Measurements from ENCODE around the gene PI4KA. TPM values are rescaled to one million over a fixed set of nuclear protein-coding genes. Genes with fewer than 3 reads are reported as not detected.

Gene PI4KA
- total and polyA plus RNA-seq, 2 donors (not counting 1 experiment from before 2014, with no cell fraction given) = 26.4 to 40.6 TPM

GRCh38 chr22:20877715-20878114, 19.1 kb upstream of the PI4KA start:
- H4K20me1 ChIP-seq (ENCODE audit: control insufficient read depth, extremely low read depth, insufficient read depth, low read length) = no peaks in the 10 kb centered on the region
- no peaks in the 10 kb centered on the region for H3K9me3 ChIP-seq (ENCODE audit: control insufficient read depth, insufficient read depth, low read depth, low read length)
- no peak overlapping the region for H3K4me2 ChIP-seq (ENCODE audit: extremely low read depth, insufficient read depth, low read length)
- no peak for DNase-seq (ENCODE audit: low read depth in 2 of 2)
- TF ChIP-seq CTCF (conservative IDR thresholded peaks at IDR 0.05 in 1 of 2, IDR thresholded peaks at IDR 0.05 in 1 of 2; ENCODE audit: low read depth in 1 of 2, low read length in 2 of 2) (no peak), EZH2 (IDR thresholded peaks at IDR 0.05; ENCODE audit: low read length, missing control alignments) (no peak)
- H3K27me3 ChIP-seq (ENCODE audit: control insufficient read depth, insufficient read depth, low read length) = no peaks in the 10 kb centered on the region
- H3K9ac ChIP-seq (ENCODE audit: insufficient read depth, low read length) = no peak overlapping the region
- no peaks in the 10 kb centered on the region for H3K79me2 ChIP-seq (ENCODE audit: control insufficient read depth, insufficient read depth, low read length)
- H3K4me1 ChIP-seq (ENCODE audit: control insufficient read depth, extremely low read depth, insufficient read depth, low read length) = no peaks in the 10 kb centered on the region
- no peaks in the 10 kb centered on the region for H3K36me3 ChIP-seq (ENCODE audit: control insufficient read depth, insufficient read depth, low read length)
- no peak overlapping the region for H3K27ac ChIP-seq (ENCODE audit: insufficient read depth, low read length)
- no peak overlapping the region for H2AFZ ChIP-seq (ENCODE audit: low read length)
- no peak overlapping the region for H3K4me3 ChIP-seq (replicated peaks in 1 of 4; ENCODE audit: control extremely low read depth in 1 of 4, insufficient read depth in 1 of 4, low read depth in 3 of 4, low read length in 4 of 4)

GRCh38 chr22:20875296-20875695, 16.7 kb upstream of the PI4KA start:
- no peak overlapping the region for H3K9ac ChIP-seq (ENCODE audit: insufficient read depth, low read length)
- no peak overlapping the region for H3K27ac ChIP-seq (ENCODE audit: insufficient read depth, low read length)
- H4K20me1 ChIP-seq (ENCODE audit: control insufficient read depth, extremely low read depth, insufficient read depth, low read length) = no peaks in the 10 kb centered on the region
- H3K4me1 ChIP-seq (ENCODE audit: control insufficient read depth, extremely low read depth, insufficient read depth, low read length) = no peaks in the 10 kb centered on the region
- DNase-seq (ENCODE audit: low read depth in 2 of 2) = no peak
- TF ChIP-seq EZH2 (IDR thresholded peaks at IDR 0.05; ENCODE audit: low read length, missing control alignments) (no peak), CTCF (conservative IDR thresholded peaks at IDR 0.05 in 1 of 2, IDR thresholded peaks at IDR 0.05 in 1 of 2; ENCODE audit: low read depth in 1 of 2, low read length in 2 of 2) (no peak)
- H3K79me2 ChIP-seq (ENCODE audit: control insufficient read depth, insufficient read depth, low read length) = no peaks in the 10 kb centered on the region
- no peaks in the 10 kb centered on the region for H3K27me3 ChIP-seq (ENCODE audit: control insufficient read depth, insufficient read depth, low read length)
- H2AFZ ChIP-seq (ENCODE audit: low read length) = no peak overlapping the region
- no peaks in the 10 kb centered on the region for H3K36me3 ChIP-seq (ENCODE audit: control insufficient read depth, insufficient read depth, low read length)
- H3K4me2 ChIP-seq (ENCODE audit: extremely low read depth, insufficient read depth, low read length) = no peak overlapping the region
- no peaks in the 10 kb centered on the region for H3K9me3 ChIP-seq (ENCODE audit: control insufficient read depth, insufficient read depth, low read depth, low read length)
- H3K4me3 ChIP-seq (replicated peaks in 1 of 4; ENCODE audit: control extremely low read depth in 1 of 4, insufficient read depth in 1 of 4, low read depth in 3 of 4, low read length in 4 of 4) = no peak overlapping the region

GRCh38 chr22:20873214-20873613, 14.6 kb upstream of the PI4KA start:
- no peaks in the 10 kb centered on the region for H3K27me3 ChIP-seq (ENCODE audit: control insufficient read depth, insufficient read depth, low read length)
- H3K79me2 ChIP-seq (ENCODE audit: control insufficient read depth, insufficient read depth, low read length) = no peaks in the 10 kb centered on the region
- peaks cover 3% of the 10 kb centered on the region for H3K36me3 ChIP-seq (ENCODE audit: control insufficient read depth, insufficient read depth, low read length)
- H2AFZ ChIP-seq (ENCODE audit: low read length) = no peak overlapping the region
- H3K27ac ChIP-seq (ENCODE audit: insufficient read depth, low read length) = no peak overlapping the region
- no peaks in the 10 kb centered on the region for H4K20me1 ChIP-seq (ENCODE audit: control insufficient read depth, extremely low read depth, insufficient read depth, low read length)
- no peaks in the 10 kb centered on the region for H3K4me1 ChIP-seq (ENCODE audit: control insufficient read depth, extremely low read depth, insufficient read depth, low read length)
- no peak for DNase-seq (ENCODE audit: low read depth in 2 of 2)
- H3K9me3 ChIP-seq (ENCODE audit: control insufficient read depth, insufficient read depth, low read depth, low read length) = no peaks in the 10 kb centered on the region
- no peak overlapping the region for H3K4me3 ChIP-seq (replicated peaks in 1 of 4; ENCODE audit: control extremely low read depth in 1 of 4, insufficient read depth in 1 of 4, low read depth in 3 of 4, low read length in 4 of 4)
- no peak for TF ChIP-seq CTCF (conservative IDR thresholded peaks at IDR 0.05 in 1 of 2, IDR thresholded peaks at IDR 0.05 in 1 of 2; ENCODE audit: low read depth in 1 of 2, low read length in 2 of 2)
- no peak overlapping the region for H3K9ac ChIP-seq (ENCODE audit: insufficient read depth, low read length)
- H3K4me2 ChIP-seq (ENCODE audit: extremely low read depth, insufficient read depth, low read length) = no peak overlapping the region
